Natural killer cell treated with Interleukin-12 subunit alpha and Interleukin-12 subunit beta and Interleukin-15 and Interleukin-18, amount 100 ng/mL, for 72 hours (primary cell): ENCODE results near the gene ITGA11. TPM values are rescaled to one million over a fixed set of nuclear protein-coding genes. Genes with fewer than 3 reads are reported as not detected.

Experiments
- ATAC-seq, 2 donors: fragments of 150-1000 bp; cut with Tn5 transposase in 1 of 2; sonication (Bioruptor Pico), chemical (Tn5 transposase) in 1 of 2; 2 replicates each; pipeline ENCODE4 v1.10.0; 2021
- DNase-seq: peaks from one replicate; pipeline ENCODE4 v3.0.0; 2022; ENCODE audit warnings: low spot score
- H3K27ac Mint-ChIP-seq, 2 donors: 1 replicate in 1 of 2; 2 replicates in 1 of 2; pipeline ENCODE4 v1.8.0; 2022; ENCODE audit warnings: mixed read lengths in 2 of 2, mild to moderate bottlenecking in 1 of 2, moderate library complexity in 1 of 2
- H3K27me3 Mint-ChIP-seq, 2 donors: 1 replicate in 1 of 2; 2 replicates in 1 of 2; pipeline ENCODE4 v1.8.0; 2022; ENCODE audit warnings: mixed read lengths in 2 of 2
- H3K36me3 Mint-ChIP-seq: one replicate; pipeline ENCODE4 v1.8.0; 2022; ENCODE audit warnings: mixed read lengths
- H3K4me1 Mint-ChIP-seq, 2 donors: 1 replicate in 1 of 2; 2 replicates in 1 of 2; pipeline ENCODE4 v1.8.0; 2022; ENCODE audit warnings: low read depth in 2 of 2, mixed read lengths in 2 of 2, mild to moderate bottlenecking in 1 of 2
- H3K4me3 Mint-ChIP-seq: one replicate; pipeline ENCODE4 v1.8.0; 2022; ENCODE audit warnings: mixed read lengths
- H3K9me3 Mint-ChIP-seq: 2 replicates; pipeline ENCODE4 v1.8.0; 2022; ENCODE audit warnings: mixed read lengths
- total RNA-seq, 2 donors: library from RNA; stranded (reverse); gene quantifications; one replicate each; pipeline ENCODE4 v1.2.3, GENCODE V29; 2022

Gene ITGA11
- total RNA-seq, 2 donors from 2014 or later = 0.17 to 0.98 TPM

DNA sequence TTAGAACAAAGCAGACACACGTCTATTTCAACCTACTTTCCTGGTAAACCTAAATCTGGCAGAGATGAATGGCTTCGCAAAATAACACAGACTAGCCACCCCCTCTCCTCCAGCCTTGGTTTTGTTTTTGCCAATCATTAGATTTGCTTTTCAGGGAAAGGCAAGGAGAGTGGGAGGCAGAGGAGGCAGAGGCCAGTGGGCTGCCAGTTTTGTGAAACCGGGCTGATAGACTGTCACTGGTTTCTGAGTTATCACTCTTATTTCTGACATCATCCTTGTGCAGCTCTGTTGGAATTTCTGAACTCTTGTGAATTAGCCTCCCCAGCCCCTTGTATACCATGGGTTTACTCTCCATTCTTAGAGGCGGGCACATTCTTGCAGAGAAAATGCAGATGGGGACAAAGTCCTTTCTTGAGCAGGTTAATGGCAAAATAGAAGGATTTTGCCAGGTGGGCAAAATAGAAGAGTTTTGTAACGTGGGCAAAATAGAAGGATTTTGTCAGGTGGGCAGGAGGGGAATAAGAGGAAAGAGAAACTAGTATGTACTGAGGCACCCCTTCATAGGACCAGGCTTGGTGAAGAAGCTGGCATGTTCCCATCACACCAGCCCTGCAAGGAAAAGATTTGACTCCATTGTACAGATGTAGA, 157.6 kb downstream of the ITGA11 start:
- no peak overlapping the region for H3K27ac Mint-ChIP-seq
- no peaks in the 10 kb centered on the region for H3K9me3 Mint-ChIP-seq
- peaks cover 22 to 23% of the 10 kb centered on the region in 2 donors for H3K4me1 Mint-ChIP-seq
- DNase-seq = no peak
- no peak for ATAC-seq
- H3K4me3 Mint-ChIP-seq = no peak overlapping the region
- H3K27me3 Mint-ChIP-seq = peaks cover 0 to 6% of the 10 kb centered on the region in 2 donors
- no peaks in the 10 kb centered on the region for H3K36me3 Mint-ChIP-seq

DNA sequence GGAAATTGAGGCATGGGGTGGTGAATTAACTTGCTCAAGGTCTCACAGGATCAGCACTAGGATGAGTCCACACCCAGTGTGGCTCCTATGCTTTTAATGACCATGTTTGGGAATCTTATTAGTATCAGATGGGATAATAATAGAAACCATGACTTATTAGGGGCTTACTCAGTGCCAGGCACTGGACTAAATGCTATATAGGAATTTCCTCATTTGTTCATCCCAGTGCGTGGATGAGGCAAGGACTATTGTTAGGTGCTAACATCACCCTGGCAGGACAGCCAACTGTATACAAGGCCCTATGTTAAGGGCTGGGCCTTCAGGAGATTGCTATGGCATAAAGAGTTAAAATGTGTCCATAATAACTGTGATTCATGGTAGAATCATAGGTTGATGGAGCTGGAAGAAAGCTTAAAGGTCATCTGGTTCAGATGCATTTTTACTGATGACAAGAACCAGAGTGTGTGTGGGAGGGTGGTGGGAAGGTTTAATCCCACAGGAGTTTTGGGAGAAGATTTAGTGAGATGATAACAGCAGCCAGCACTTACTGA, 159.2 kb downstream of the ITGA11 start:
- Mint-ChIP-seq H3K36me3 (no peaks in the 10 kb centered on the region), H3K27me3 (peaks cover 0 to 14% of the 10 kb centered on the region in 2 donors), H3K9me3 (no peaks in the 10 kb centered on the region), H3K27ac (no peak overlapping the region), H3K4me1 (peaks cover 12 to 13% of the 10 kb centered on the region in 2 donors), H3K4me3 (no peak overlapping the region)
- DNase-seq (no peak), ATAC-seq (no peak)

DNA sequence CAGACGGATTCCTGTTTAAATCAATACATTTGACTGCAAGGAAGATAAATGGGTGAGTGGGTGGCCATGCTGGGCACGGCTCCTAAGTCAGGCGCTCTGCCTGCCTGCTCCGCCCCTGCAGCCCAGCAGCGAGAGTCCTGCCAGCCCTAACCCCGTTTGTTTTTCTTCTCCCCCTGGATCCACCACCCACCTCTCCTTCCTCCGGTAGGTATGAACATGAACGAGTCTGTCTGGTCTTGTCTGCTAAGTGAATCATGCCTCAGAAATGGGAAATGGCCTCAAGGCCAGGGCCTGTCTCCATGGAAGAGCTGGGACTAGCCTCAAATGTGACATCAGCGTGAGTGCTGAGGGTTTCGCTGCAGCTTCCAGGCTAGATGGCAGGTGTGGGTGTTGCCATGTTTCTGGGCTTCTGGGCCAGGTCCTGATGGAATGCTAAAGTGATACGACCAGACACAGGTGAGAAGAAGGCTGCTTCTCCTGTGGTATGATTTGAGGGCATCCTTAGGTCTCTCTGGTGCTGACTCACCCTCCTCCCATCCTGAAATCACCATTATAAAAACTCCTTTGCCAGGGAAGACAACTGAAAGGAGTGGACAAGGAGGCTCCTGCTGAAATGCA, 160.0 kb downstream of the ITGA11 start:
- no peak for ATAC-seq
- peaks cover 0 to 17% of the 10 kb centered on the region in 2 donors for H3K27me3 Mint-ChIP-seq
- H3K27ac Mint-ChIP-seq = no peak overlapping the region
- H3K9me3 Mint-ChIP-seq = no peaks in the 10 kb centered on the region
- H3K36me3 Mint-ChIP-seq = no peaks in the 10 kb centered on the region
- DNase-seq = no peak
- no peak overlapping the region for H3K4me3 Mint-ChIP-seq
- peaks cover 8 to 9% of the 10 kb centered on the region in 2 donors for H3K4me1 Mint-ChIP-seq

DNA sequence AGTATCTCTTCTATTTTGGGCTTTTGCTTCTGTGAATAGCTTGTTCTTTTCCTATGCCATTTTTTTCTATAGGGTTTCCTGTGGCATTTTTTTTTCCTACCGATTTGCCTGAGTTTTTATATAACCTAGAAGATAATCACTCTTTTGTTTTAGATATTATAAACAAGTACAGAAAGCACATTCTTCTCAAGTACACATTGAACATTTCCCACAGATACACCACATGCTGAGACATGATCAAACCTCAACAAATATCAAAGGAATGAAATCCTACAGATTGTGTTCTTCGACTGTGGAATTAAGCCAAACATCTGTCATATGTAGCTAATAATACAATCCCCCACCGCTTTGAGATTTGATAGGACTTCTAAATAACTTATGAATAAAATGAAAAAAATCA, 163.6 kb downstream of the ITGA11 start:
- no peaks in the 10 kb centered on the region for H3K4me1 Mint-ChIP-seq
- no peak overlapping the region for H3K27ac Mint-ChIP-seq
- H3K36me3 Mint-ChIP-seq = no peaks in the 10 kb centered on the region
- no peak overlapping the region for H3K4me3 Mint-ChIP-seq
- ATAC-seq = no peak
- no peak for DNase-seq
- H3K27me3 Mint-ChIP-seq = peaks cover 19 to 29% of the 10 kb centered on the region in 2 donors
- H3K9me3 Mint-ChIP-seq = no peaks in the 10 kb centered on the region

DNA sequence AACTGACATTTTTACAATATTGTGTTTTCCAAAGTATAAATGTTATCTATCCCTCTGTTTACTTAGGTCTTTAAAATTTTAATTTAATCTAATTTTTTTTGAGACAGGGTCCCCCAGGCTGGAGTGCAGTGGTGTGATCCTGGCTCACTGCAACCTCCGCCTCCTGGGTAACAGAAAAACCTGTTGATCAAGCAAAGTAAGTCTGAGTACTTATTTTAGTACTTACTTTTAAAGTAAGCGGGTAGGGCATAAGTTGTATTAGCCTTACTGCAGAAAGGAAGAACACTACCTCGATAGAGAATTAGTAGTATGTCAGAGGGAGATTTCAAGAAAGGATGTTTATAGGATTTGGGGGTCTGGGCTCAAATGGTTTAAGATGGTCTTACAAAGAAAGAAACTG, 166.3 kb downstream of the ITGA11 start:
- DNase-seq = no peak
- Mint-ChIP-seq H3K9me3 (no peaks in the 10 kb centered on the region), H3K27me3 (peaks cover 29 to 34% of the 10 kb centered on the region in 2 donors), H3K36me3 (no peaks in the 10 kb centered on the region), H3K4me3 (no peak overlapping the region), H3K4me1 (no peaks in the 10 kb centered on the region), H3K27ac (no peak overlapping the region)
- ATAC-seq = no peak

DNA sequence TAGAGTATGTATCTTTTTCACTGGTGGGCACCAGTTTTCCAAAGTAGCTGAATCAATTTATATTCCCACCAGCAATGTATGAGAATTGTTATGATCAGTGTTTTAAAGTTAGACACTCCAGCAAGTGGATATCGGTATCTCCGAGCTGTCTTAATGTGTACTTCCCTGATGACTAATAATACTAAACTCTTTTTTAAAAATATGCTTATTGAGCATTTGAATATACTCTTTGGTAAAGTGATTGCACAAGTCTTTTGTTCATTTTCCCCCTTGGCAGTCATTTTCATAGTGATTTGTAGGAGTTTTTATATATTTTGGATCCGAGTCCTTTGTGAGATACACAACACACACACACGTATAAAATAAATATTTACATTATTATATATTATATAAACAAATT, 166.9 kb downstream of the ITGA11 start:
- Mint-ChIP-seq H3K27ac (no peak overlapping the region), H3K36me3 (no peaks in the 10 kb centered on the region)
- DNase-seq = no peak

DNA sequence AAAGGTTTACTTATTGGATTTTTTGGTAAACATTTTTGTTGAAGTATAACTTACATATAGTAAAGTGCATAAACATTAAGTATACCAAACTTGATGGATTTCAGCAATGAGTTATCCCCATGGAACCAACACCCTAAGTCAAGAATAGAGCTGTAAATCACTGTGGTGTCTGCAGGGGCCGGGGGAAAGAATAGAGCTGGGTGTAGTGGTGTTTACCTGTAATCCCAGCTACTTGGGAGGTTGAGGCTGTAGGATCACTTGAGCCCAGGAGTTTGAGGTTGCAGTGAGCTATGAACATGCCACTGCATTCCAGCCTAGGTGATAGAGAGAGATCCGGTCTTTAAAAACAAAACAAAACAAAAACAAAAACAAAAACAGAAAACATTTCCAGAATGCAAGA, 167.7 kb downstream of the ITGA11 start:
- DNase-seq = no peak
- Mint-ChIP-seq H3K4me1 (no peaks in the 10 kb centered on the region), H3K4me3 (no peak overlapping the region), H3K36me3 (no peaks in the 10 kb centered on the region), H3K27ac (no peak overlapping the region), H3K27me3 (peaks cover 29 to 34% of the 10 kb centered on the region in 2 donors), H3K9me3 (no peaks in the 10 kb centered on the region)
- ATAC-seq = no peak

More for the DNA sequence above, 166.9 kb downstream of the ITGA11 start:
- H3K4me1 Mint-ChIP-seq = no peaks in the 10 kb centered on the region
- no peak for ATAC-seq
- no peaks in the 10 kb centered on the region for H3K9me3 Mint-ChIP-seq
- no peak overlapping the region for H3K4me3 Mint-ChIP-seq
- H3K27me3 Mint-ChIP-seq = peaks cover 29 to 34% of the 10 kb centered on the region in 2 donors

DNA sequence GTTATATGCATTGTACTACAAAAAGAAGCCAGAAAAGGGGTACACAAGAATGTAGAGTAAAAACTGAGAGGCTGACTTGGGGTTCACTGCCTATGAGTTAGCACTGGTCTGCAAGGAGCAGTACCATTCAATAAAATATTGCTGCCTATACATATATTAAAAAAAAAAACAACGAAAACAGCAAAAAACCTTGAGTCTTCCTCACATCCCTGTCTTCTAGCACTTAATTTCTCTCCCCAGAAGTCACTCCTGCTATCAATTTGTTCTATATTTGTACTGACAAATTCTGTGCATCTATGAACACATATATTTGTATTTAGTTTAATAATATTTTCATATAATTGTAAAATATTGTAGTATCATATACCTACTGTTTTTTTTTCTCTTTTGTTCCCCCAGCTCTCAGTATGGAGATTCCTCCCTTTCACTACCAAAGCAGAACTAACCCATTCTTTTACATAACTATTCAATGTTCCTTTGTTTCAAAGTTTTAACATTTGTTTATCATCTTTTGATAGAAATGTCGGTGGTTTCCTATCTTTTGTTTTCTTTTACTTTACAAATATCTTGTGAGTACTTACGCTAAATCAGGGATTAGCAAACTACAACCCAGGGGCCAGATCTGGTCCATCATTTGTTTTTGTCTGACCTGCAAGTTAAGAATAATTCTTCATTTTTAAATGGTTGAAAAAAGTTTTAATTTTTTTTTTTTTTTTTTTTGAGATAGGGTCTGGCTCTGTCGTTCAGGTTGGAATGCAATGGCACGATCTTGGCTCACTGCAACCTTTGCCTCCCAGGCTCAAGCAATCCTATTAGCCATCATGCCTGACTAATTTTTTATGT, 169.2 kb downstream of the ITGA11 start:
- Mint-ChIP-seq H3K36me3 (no peaks in the 10 kb centered on the region), H3K4me1 (no peaks in the 10 kb centered on the region), H3K27me3 (peaks cover 24 to 34% of the 10 kb centered on the region in 2 donors), H3K27ac (no peak overlapping the region), H3K4me3 (no peak overlapping the region), H3K9me3 (no peaks in the 10 kb centered on the region)
- DNase-seq (no peak), ATAC-seq (no peak)

DNA sequence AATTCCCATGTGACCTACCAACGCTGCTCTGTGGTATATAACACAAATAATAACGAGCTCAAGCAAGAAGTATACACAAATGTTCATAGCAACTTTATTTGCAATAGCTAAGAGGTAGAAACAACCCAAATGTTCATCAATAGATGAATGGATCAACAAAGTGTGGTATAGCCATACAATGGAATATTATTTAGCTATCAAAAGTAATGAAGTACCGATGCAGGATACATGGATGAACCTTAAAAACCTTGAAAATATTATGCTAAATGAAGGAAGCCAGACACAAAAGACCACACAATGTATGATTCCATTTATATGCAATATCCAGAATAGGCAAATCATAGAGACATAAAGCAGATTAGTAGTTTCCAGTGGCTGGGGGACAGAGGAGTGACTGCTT, 170.0 kb downstream of the ITGA11 start:
- Mint-ChIP-seq H3K27ac (no peak overlapping the region), H3K4me3 (no peak overlapping the region), H3K4me1 (no peaks in the 10 kb centered on the region), H3K9me3 (no peaks in the 10 kb centered on the region), H3K36me3 (no peaks in the 10 kb centered on the region), H3K27me3 (peaks cover 22 to 34% of the 10 kb centered on the region in 2 donors)
- ATAC-seq (no peak), DNase-seq (no peak)

DNA sequence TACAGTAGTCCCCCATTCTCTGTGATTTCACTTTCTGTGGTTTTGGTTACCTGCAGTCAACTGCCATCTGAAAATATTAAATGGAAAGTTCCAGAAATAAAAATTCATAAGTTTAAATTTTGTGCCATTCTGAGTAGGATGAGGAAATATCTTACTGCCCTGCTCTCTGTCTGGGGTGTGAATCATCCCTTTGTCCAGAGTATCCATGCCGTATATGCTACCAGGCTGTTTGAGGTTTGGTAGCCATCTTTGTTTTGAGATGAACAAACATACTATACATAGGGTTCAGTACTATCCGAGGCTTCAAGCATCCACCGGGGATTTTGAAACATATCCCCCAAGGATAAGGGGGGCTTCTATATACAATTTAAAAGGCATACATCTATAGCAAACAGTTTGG, 170.7 kb downstream of the ITGA11 start:
- no peaks in the 10 kb centered on the region for H3K9me3 Mint-ChIP-seq
- ATAC-seq = no peak
- peaks cover 21 to 34% of the 10 kb centered on the region in 2 donors for H3K27me3 Mint-ChIP-seq
- no peak overlapping the region for H3K4me3 Mint-ChIP-seq
- no peaks in the 10 kb centered on the region for H3K36me3 Mint-ChIP-seq
- DNase-seq = no peak
- no peak overlapping the region for H3K27ac Mint-ChIP-seq
- peaks cover 0 to 2% of the 10 kb centered on the region in 2 donors for H3K4me1 Mint-ChIP-seq

DNA sequence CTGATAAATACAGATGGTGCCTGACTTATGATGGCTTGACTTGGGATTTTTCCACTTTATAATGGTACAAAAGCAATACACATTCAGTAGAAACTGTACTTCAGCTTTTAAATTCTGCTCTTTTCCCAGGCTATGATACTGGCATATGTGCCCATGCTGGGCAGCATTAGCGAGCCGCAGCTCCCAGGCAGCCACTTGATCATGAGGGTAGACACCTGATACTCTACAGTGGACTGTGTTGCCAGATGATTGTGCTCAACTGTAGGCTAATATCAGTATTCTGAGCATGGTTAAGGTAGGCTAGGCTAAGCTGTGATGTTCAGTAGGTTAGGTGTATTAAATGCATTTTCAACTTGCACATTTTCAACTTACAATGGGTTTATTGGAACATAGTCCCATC, 172.1 kb downstream of the ITGA11 start:
- H3K36me3 Mint-ChIP-seq = no peaks in the 10 kb centered on the region
- no peak overlapping the region for H3K27ac Mint-ChIP-seq
- no peak overlapping the region for H3K4me3 Mint-ChIP-seq
- H3K27me3 Mint-ChIP-seq = peaks cover 17 to 28% of the 10 kb centered on the region in 2 donors
- no peaks in the 10 kb centered on the region for H3K9me3 Mint-ChIP-seq
- ATAC-seq = no peak
- no peak for DNase-seq
- H3K4me1 Mint-ChIP-seq = peaks cover 0 to 2% of the 10 kb centered on the region in 2 donors

DNA sequence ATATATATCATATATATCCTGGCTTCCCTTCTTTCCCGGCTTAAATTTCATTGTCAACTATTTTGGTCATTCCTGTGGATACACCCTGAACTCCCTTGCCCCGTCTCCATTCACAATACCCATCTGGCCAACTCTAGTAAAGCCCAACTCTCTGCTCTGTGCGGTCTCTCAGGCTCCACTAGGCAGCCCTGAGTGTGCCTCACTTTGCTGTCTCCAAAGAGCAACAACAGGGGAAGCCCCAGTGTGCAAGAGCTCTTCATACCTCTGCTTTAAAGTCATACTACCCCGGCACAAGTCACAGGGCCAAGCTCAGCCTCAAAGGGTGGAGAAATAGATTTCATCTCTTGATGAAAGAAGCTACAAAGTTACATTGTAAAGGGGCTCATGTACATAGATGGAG, 173.3 kb downstream of the ITGA11 start:
- ATAC-seq (no peak), DNase-seq (no peak)
- no peak overlapping the region for H3K27ac Mint-ChIP-seq
- H3K27me3 Mint-ChIP-seq = peaks cover 12 to 25% of the 10 kb centered on the region in 2 donors
- H3K9me3 Mint-ChIP-seq = no peaks in the 10 kb centered on the region
- no peak overlapping the region for H3K4me3 Mint-ChIP-seq
- peaks cover 0 to 2% of the 10 kb centered on the region in 2 donors for H3K4me1 Mint-ChIP-seq
- no peaks in the 10 kb centered on the region for H3K36me3 Mint-ChIP-seq

DNA sequence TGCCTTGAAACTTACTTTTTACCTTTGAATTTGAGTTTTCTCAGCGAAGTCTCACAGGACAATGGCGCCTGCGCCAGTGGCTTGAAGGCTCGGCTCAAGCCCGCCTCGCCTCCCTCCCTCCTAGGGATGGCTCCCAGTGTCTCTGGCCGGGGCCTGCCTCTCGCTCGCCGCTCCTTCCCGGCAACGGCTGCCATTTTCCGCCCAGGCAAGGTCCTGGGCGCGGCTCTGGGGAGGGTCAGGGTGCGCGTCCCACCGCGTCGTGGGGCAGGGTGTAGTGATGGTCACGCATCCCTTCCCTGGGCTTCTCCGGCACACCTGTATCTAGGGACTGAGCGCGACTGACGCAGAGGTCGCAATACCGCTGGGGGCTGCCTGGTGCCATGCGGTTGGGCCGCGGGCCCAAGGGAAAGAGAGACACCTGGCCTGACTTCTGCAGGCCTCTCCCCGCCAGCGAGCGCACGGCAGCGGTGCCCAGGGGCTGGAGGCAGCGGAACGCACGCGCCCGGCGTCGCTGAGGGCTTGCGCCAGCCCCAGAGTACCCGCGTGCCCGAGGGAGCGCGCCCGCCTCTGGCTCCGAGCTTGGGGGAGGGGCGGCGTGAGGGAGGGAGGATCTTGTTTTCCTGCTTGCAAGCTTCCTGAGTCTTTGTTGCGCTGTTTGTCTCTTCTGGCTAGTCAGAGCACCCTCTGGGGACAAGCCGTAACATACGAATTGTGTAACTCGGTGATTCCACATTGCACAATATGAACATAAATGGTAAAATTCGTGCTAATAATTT, 175.1 kb downstream of the ITGA11 start:
- ATAC-seq = peak; percentile 71 to 74
- Mint-ChIP-seq H3K27me3 (peaks cover 11 to 13% of the 10 kb centered on the region in 2 donors), H3K4me3 (peak overlapping the region; percentile 47), H3K27ac (no peak overlapping the region), H3K4me1 (peaks cover 0 to 2% of the 10 kb centered on the region in 2 donors), H3K36me3 (no peaks in the 10 kb centered on the region), H3K9me3 (no peaks in the 10 kb centered on the region)
- peak; percentile 65 for DNase-seq
